ENCODE results near the gene TMEM192.

GRCh38 chr4:165106518-165106917 is 6.1 kb downstream of the TMEM192 start:
- TF ChIP-seq CTCF (IDR thresholded peaks at IDR 0.05) = no peak
- no peak for TF ChIP-seq EZH2phosphoT487 (IDR thresholded peaks at IDR 0.05)

Data from neural progenitor cell (in vitro differentiated cells).